ENCODE results near the gene C5orf47. TPM values are rescaled to one million over a fixed set of nuclear protein-coding genes. Genes with fewer than 3 reads are reported as not detected.

The C5orf47 gene
- total RNA-seq, 1 experiment from 2014 or later, result not detected

GRCh38 chr5:173972925-173973615 is 15.9 kb upstream of the C5orf47 start:
- Histone ChIP-seq H3K4me2 (ENCODE audit: low read length) (peak overlapping the region; percentile 83), H3K4me1 (ENCODE audit: control insufficient read depth in 1 of 2, insufficient read depth in 2 of 2, low read length in 2 of 2) (peaks cover 0 to 9% of the 10 kb centered on the region in 2 experiments; a peak in 2 of 4 replicates), H3K9me2 (ENCODE audit: insufficient read depth) (no peaks in the 10 kb centered on the region), H3K9me3 (ENCODE audit: control insufficient read depth in 1 of 2, insufficient read depth in 1 of 2, low read depth in 1 of 2, low read length in 2 of 2) (no peaks in the 10 kb centered on the region), H3K27me3 (ENCODE audit: insufficient read depth, low read length) (no peaks in the 10 kb centered on the region), H3K79me2 (ENCODE audit: insufficient read depth, low read length) (no peaks in the 10 kb centered on the region), H3K27ac (ENCODE audit: low read depth, low read length) (peak overlapping the region; percentile 6; the same call in 1 of the 2 replicates), H3K4me3 (replicated peaks in 1 of 2; ENCODE audit: low read depth in 1 of 2, low read length in 2 of 2) (peak overlapping the region; percentile 34 to 51), H4K20me1 (ENCODE audit: insufficient read depth) (no peaks in the 10 kb centered on the region), H2AFZ (ENCODE audit: low read depth, low read length, poor library complexity, severe bottlenecking) (peak overlapping the region; percentile 79), H3K36me3 (ENCODE audit: control insufficient read depth in 1 of 2, insufficient read depth in 2 of 2, low read length in 2 of 2) (no peaks in the 10 kb centered on the region), H3K9ac (ENCODE audit: low read length) (no peak overlapping the region)
- ChIA-PET RAD21 (ENCODE audit: low non-redundant PET in 1 of 2, low total read pairs in 2 of 2, uncharacterized antibody in 2 of 2, unreplicated experiment in 2 of 2) (interaction anchor here (0.6 to 1.7 kb wide), 6 partner anchors 12 to 355 kb away, joined by 3 to 6 read pairs (median 4); no protein-coding TSS in a partner anchor), POLR2A (interaction anchor here (0.9 kb wide), 1 partner anchor 355 kb away, joined by 4 read pairs; no protein-coding TSS in a partner anchor), CTCF (interaction anchor here (0.7 to 4.8 kb wide), 10 partner anchors 10 to 355 kb away, joined by 3 to 73 read pairs (median 4); partner anchors contain the start of genes BOD1 and CPEB4)
- DNase-seq (ENCODE audit: low read depth, low spot score), result peak; percentile 64
- intact Hi-C loops (cut with micrococcal nuclease), result loop anchor here (1.0 to 10.0 kb wide), 4 partner anchors 208 to 681 kb away; no protein-coding TSS in a partner anchor
- ATAC-seq, result peak; percentile 87
- BruUV-seq (replicated peaks), result no TSS peak
- TF ChIP-seq CTCF (IDR thresholded peaks at IDR 0.05 in 2 of 3, conservative IDR thresholded peaks at IDR 0.05 in 1 of 3; ENCODE audit: borderline replicate concordance in 1 of 3, insufficient read depth in 1 of 3, low read depth in 2 of 3, low read length in 2 of 3) (peak; percentile 80 to 87 (median 85)), RAD21 (IDR thresholded peaks at IDR 0.05; ENCODE audit: low read depth) (peak; percentile 93), TCF7L2 (IDR thresholded peaks at IDR 0.05; ENCODE audit: borderline replicate concordance, extremely low read depth, insufficient read depth, insufficient read length) (peak; percentile 48), SIN3A (IDR thresholded peaks at IDR 0.05; ENCODE audit: low read depth) (no peak)
- TF ChIP-seq, protein P1, sequence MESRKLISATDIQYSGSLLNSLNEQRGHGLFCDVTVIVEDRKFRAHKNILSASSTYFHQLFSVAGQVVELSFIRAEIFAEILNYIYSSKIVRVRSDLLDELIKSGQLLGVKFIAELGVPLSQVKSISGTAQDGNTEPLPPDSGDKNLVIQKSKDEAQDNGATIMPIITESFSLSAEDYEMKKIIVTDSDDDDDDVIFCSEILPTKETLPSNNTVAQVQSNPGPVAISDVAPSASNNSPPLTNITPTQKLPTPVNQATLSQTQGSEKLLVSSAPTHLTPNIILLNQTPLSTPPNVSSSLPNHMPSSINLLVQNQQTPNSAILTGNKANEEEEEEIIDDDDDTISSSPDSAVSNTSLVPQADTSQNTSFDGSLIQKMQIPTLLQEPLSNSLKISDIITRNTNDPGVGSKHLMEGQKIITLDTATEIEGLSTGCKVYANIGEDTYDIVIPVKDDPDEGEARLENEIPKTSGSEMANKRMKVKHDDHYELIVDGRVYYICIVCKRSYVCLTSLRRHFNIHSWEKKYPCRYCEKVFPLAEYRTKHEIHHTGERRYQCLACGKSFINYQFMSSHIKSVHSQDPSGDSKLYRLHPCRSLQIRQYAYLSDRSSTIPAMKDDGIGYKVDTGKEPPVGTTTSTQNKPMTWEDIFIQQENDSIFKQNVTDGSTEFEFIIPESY (IDR thresholded peaks at IDR 0.05; ENCODE audit: extremely low read depth, insufficient replicate concordance, low read length), result no peak

Measured in HCT116 (cell line).